Gastrocnemius medialis (tissue), 4 donors: ENCODE measurements around the gene CCDC78. TPM values are rescaled to one million over a fixed set of nuclear protein-coding genes. Genes with fewer than 3 reads are reported as not detected.

Source experiments
- ATAC-seq, 2 donors: fragments of 150-250 bp; one replicate each; pipeline ENCODE4 v1.9.1; 2016
- DNase-seq, 2 donors: peaks; one replicate each; pipeline ENCODE4 v3.0.0-alpha.2; 2019
- H3K27ac ChIP-seq, 4 donors: fragments of 200-600 bp; sonication (generic); 1 replicate in 1 of 4; 2 replicates in 3 of 4; pipeline ENCODE4 v1.5.1; 2016 to 2018; ENCODE audit warnings: mild to moderate bottlenecking in 2 of 4, moderate library complexity in 1 of 4
- H3K27me3 ChIP-seq, 3 donors: fragments of 200-600 bp; sonication (generic) in 2 of 3; 1 replicate in 1 of 3; 2 replicates in 2 of 3; pipeline versions ENCODE4 v1.5.1 to v1.6.0; 2016 to 2019; ENCODE audit warnings: mild to moderate bottlenecking in 1 of 3, moderate library complexity in 1 of 3
- H3K36me3 ChIP-seq, 2 donors: fragments of 200-600 bp; sonication (generic) in 1 of 2; one replicate each; pipeline ENCODE4 v1.5.1; 2017 to 2018
- H3K4me1 ChIP-seq, 2 donors: fragments of 200-600 bp; sonication (generic) in 1 of 2; one replicate each; pipeline ENCODE4 v1.5.1; 2016 to 2017; ENCODE audit warnings: mild to moderate bottlenecking in 2 of 2
- H3K4me3 ChIP-seq, 4 donors: fragments of 200-600 bp; sonication (generic) in 3 of 4; 1 replicate in 1 of 4; 2 replicates in 3 of 4; pipeline ENCODE4 v1.5.1; 2016 to 2019; ENCODE audit warnings: mild to moderate bottlenecking in 2 of 4
- H3K9me3 ChIP-seq, 3 donors: fragments of 200-600 bp; sonication (generic) in 2 of 3; 1 replicate in 1 of 3; 2 replicates in 2 of 3; pipeline ENCODE4 v1.5.1; 2016 to 2019
- CTCF ChIP-seq, 5 experiments: fragments of 450-650 bp in 3 of 5; fragments of 200-600 bp in 2 of 5; sonication (generic) in 2 of 5; IDR thresholded peaks in 4 of 5; conservative IDR thresholded peaks in 1 of 5; 1 replicate in 4 of 5; 2 replicates in 1 of 5; pipeline ENCODE4 v1.5.1; 2016 to 2019; ENCODE audit warnings: antibody characterized with exemption in 5 of 5, mild to moderate bottlenecking in 3 of 5, moderate library complexity in 3 of 5
- POLR2A ChIP-seq, 2 donors: fragments of 450-650 bp; IDR thresholded peaks; one replicate each; pipeline ENCODE4 v1.6.1; 2017; ENCODE audit warnings: antibody characterized with exemption in 2 of 2, mild to moderate bottlenecking in 2 of 2, moderate library complexity in 2 of 2
- in situ Hi-C, 4 donors: fragments of 200-750 bp; cut with MboI; loops; one replicate each; pipeline versions ENCODE4 v1.15.0 to v1.8.0; 2017; ENCODE audit warnings: low sequenced_read_pairs in 4 of 4
- intact Hi-C: fragments of 100-400 bp; cut with DNase I; formaldehyde crosslinking; loops from one replicate; pipeline ENCODE4 v1.15.1; 2023; ENCODE audit warnings: low total_unique reads
- total RNA-seq, 4 donors: library from RNA; depleted of rRNA; stranded (reverse); fragments of >200 nt; gene quantifications; one replicate each; pipeline versions ENCODE4 v1.1.0 to v1.2.3, GENCODE V29; 2016

Gene CCDC78
- total RNA-seq, 4 donors from 2014 or later, result not detected

DNA sequence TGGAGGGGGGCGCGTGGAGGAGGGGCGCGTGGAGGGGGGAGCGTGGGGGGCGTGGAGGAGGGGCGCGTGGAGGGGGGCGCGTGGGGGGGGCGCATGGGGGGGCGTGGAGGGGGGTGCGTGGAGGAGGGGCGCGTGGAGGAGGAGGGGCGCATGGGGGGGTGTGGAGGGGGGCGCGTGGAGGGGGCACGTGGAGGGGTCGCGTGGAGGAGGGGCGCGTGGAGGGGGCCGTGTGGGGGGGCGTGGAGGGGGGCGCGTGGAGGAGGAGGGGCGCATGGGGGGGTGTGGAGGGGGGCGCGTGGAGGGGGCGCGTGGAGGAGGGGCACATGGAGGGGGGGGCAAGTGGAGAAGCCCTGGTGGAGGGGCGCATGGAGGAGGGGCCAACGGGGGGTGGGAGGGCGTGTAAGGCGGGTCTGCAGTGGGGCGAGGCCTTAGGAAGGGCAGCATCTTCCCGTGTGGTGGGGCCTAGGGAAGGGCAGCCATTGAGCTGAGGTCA is 41.5 kb upstream of the CCDC78 start:
- intact Hi-C loops (no loop called here), in situ Hi-C loops (no loop called here)
- no peak for TF ChIP-seq CTCF (IDR thresholded peaks at IDR 0.05 in 4 of 5, conservative IDR thresholded peaks at IDR 0.05 in 1 of 5)
- TF ChIP-seq POLR2A (IDR thresholded peaks at IDR 0.05), result no peak
- no peak overlapping the region for H3K4me3 ChIP-seq
- no peaks in the 10 kb centered on the region for H3K9me3 ChIP-seq
- H3K36me3 ChIP-seq, result no peaks in the 10 kb centered on the region
- peaks cover 6 to 20% (median 6%) of the 10 kb centered on the region in 3 donors for H3K27me3 ChIP-seq
- no peak overlapping the region for H3K27ac ChIP-seq
- no peak for DNase-seq
- no peak for ATAC-seq
- H3K4me1 ChIP-seq, result no peaks in the 10 kb centered on the region

- H3K4me3 ChIP-seq, result no peak overlapping the region
- peaks cover 6 to 24% (median 9%) of the 10 kb centered on the region in 3 donors for H3K27me3 ChIP-seq
- ATAC-seq, result no peak
- H3K9me3 ChIP-seq, result no peaks in the 10 kb centered on the region
- H3K36me3 ChIP-seq, result no peaks in the 10 kb centered on the region
- in situ Hi-C loops (no loop called here), intact Hi-C loops (no loop called here)
- H3K4me1 ChIP-seq, result no peaks in the 10 kb centered on the region
- no peak for TF ChIP-seq POLR2A (IDR thresholded peaks at IDR 0.05)
- TF ChIP-seq CTCF (IDR thresholded peaks at IDR 0.05 in 4 of 5, conservative IDR thresholded peaks at IDR 0.05 in 1 of 5), result no peak
- H3K27ac ChIP-seq, result no peak overlapping the region
- DNase-seq, result no peak
Observed at GRCh38 chr16:766820-767640, 40.8 kb upstream of the CCDC78 start.

GRCh38 chr16:766008-766819 is 40.0 kb upstream of the CCDC78 start:
- no peaks in the 10 kb centered on the region for H3K4me1 ChIP-seq
- no peaks in the 10 kb centered on the region for H3K36me3 ChIP-seq
- no peaks in the 10 kb centered on the region for H3K9me3 ChIP-seq
- in situ Hi-C loops, result no loop called here
- H3K27me3 ChIP-seq, result peaks cover 6 to 27% (median 9%) of the 10 kb centered on the region in 3 donors
- no peak for DNase-seq
- no peak overlapping the region for H3K27ac ChIP-seq
- H3K4me3 ChIP-seq, result no peak overlapping the region
- TF ChIP-seq CTCF (IDR thresholded peaks at IDR 0.05 in 4 of 5, conservative IDR thresholded peaks at IDR 0.05 in 1 of 5) (no peak), POLR2A (IDR thresholded peaks at IDR 0.05) (no peak)
- intact Hi-C loops, result no loop called here
- no peak for ATAC-seq

- Histone ChIP-seq H3K27ac (no peak overlapping the region), H3K27me3 (peaks cover 6 to 27% (median 15%) of the 10 kb centered on the region in 3 donors), H3K9me3 (no peaks in the 10 kb centered on the region), H3K4me1 (no peaks in the 10 kb centered on the region), H3K4me3 (no peak overlapping the region), H3K36me3 (no peaks in the 10 kb centered on the region)
- intact Hi-C loops, result no loop called here
- no peak for TF ChIP-seq CTCF (IDR thresholded peaks at IDR 0.05 in 4 of 5, conservative IDR thresholded peaks at IDR 0.05 in 1 of 5)
- no peak for TF ChIP-seq POLR2A (IDR thresholded peaks at IDR 0.05)
- DNase-seq (no peak), ATAC-seq (no peak)
- in situ Hi-C loops, result no loop called here
Observed at GRCh38 chr16:765488-765865, 39.2 kb upstream of the CCDC78 start.
